DND-41 (cell line): Measurements from ENCODE around the gene SLC35A4.

Experiments used
- CTCF ChIP-seq: IDR thresholded peaks from 2 replicates; pipeline ENCODE4 v1.5.1; 2012; ENCODE audit warnings: borderline replicate concordance, low read length, moderate library complexity, mild to moderate bottlenecking; ENCODE audit not compliant: poor library complexity, severe bottlenecking; ENCODE audit errors: extremely low read depth
- EZH2 ChIP-seq: IDR thresholded peaks from 3 replicates; pipeline ENCODE4 v1.6.1; 2012; ENCODE audit warnings: borderline replicate concordance, low read depth, mild to moderate bottlenecking, moderate library complexity, low read length, inconsistent platforms; ENCODE audit not compliant: severe bottlenecking

GRCh38 chr5:140588311-140589070 is 23.9 kb downstream of the SLC35A4 start:
- TF ChIP-seq CTCF (no peak), EZH2 (no peak)
